ENCODE data around the gene NAPB. TPM values are rescaled to one million over a fixed set of nuclear protein-coding genes. Genes with fewer than 3 reads are reported as not detected.

Gene NAPB
- total and polyA plus RNA-seq, 7 experiments from 2014 or later, result 5.5 to 20.4 (median 12.5) TPM

DNA sequence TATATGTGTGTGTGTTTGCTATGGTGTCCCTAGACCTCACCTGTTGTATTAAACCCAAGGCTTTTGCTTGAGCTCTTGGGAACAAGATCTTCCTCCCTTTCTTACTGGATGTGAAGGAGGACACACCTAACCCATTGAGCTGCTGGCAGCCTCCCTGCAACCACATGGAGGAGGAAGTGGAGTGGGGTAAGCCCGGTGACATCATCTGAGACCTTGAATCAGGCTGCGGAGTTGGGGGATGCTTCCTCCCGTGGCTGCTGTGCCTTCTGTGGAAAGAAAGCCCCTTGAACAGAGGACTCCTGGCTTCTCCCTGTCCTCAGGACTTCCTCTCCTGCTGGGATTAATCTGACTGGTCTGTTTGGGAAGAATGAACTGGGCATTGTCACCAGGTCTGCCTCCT lies 28.1 kb upstream of the NAPB start:
- no peak for ATAC-seq
- Mint-ChIP-seq H3K27ac (no peak overlapping the region), H3K36me3 (no peaks in the 10 kb centered on the region), H3K27me3 (peaks cover 0 to 6% (median 5%) of the 10 kb centered on the region in 5 donors), H3K9me3 (peaks cover 0 to 1% (median 0%) of the 10 kb centered on the region in 11 donors), H3K4me3 (no peak overlapping the region), H3K4me1 (peaks cover 0 to 10% (median 0%) of the 10 kb centered on the region in 7 donors)
- Histone ChIP-seq H3K36me3 (ENCODE audit: control insufficient read depth in 2 of 3, insufficient read depth in 3 of 3, low read length in 3 of 3) (no peaks in the 10 kb centered on the region), H3K9me3 (ENCODE audit: control insufficient read depth in 2 of 3, low read length in 3 of 3) (no peaks in the 10 kb centered on the region), H3K27ac (ENCODE audit: low read depth, low read length) (no peak overlapping the region), H3K4me1 (ENCODE audit: control insufficient read depth in 2 of 2, insufficient read depth in 2 of 2, low read length in 2 of 2) (no peaks in the 10 kb centered on the region), H3K27me3 (ENCODE audit: control insufficient read depth in 2 of 2, insufficient read depth in 2 of 2, low read length in 2 of 2) (no peaks in the 10 kb centered on the region), H3K4me3 (ENCODE audit: low read length) (no peak overlapping the region)
- CTCF ChIA-PET, result no interaction called here
- intact Hi-C loops (cut with micrococcal nuclease), result loop anchor here in 1 of 2 donors (10.0 kb wide), 1 partner anchor 1115 kb away; no protein-coding TSS in a partner anchor
- POLR2A ChIA-PET, result no interaction called here
- DNase-seq, result no peak

DNA sequence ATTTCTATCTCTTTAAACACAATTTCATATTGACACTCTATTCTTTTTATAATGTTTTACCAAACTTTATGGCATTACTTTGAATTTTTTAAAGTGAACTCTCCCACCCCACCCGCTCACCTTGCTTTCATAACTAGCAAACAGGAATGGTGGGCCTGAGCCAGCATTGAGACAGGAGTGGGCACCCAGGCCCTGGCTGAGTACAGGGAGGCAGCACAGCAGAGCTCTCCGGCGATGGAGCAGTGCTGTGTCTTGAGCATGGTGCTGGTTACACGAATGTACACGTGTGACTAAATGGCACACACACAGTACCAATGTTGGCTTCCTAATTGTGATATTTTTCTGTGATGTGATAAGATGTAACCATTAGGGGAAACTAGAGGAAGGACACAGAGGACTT lies 26.9 kb upstream of the NAPB start:
- Histone ChIP-seq H3K9me3 (ENCODE audit: control insufficient read depth in 2 of 3, low read length in 3 of 3) (no peaks in the 10 kb centered on the region), H3K27ac (ENCODE audit: low read depth, low read length) (no peak overlapping the region), H3K4me1 (ENCODE audit: control insufficient read depth in 2 of 2, insufficient read depth in 2 of 2, low read length in 2 of 2) (no peaks in the 10 kb centered on the region), H3K27me3 (ENCODE audit: control insufficient read depth in 2 of 2, insufficient read depth in 2 of 2, low read length in 2 of 2) (no peaks in the 10 kb centered on the region), H3K36me3 (ENCODE audit: control insufficient read depth in 2 of 3, insufficient read depth in 3 of 3, low read length in 3 of 3) (no peaks in the 10 kb centered on the region), H3K4me3 (ENCODE audit: low read length) (no peak overlapping the region)
- CTCF ChIA-PET, result no interaction called here
- POLR2A ChIA-PET, result no interaction called here
- Mint-ChIP-seq H3K36me3 (no peaks in the 10 kb centered on the region), H3K9me3 (peaks cover 0 to 1% (median 0%) of the 10 kb centered on the region in 11 donors), H3K4me3 (no peak overlapping the region), H3K27me3 (peaks cover 0 to 6% (median 5%) of the 10 kb centered on the region in 5 donors), H3K27ac (no peak overlapping the region), H3K4me1 (peaks cover 0 to 10% (median 0%) of the 10 kb centered on the region in 7 donors)
- DNase-seq (no peak), ATAC-seq (no peak)
- intact Hi-C loops (cut with micrococcal nuclease), result loop anchor here in 1 of 2 donors (10.0 kb wide), 1 partner anchor 1113 kb away; no protein-coding TSS in a partner anchor

DNA sequence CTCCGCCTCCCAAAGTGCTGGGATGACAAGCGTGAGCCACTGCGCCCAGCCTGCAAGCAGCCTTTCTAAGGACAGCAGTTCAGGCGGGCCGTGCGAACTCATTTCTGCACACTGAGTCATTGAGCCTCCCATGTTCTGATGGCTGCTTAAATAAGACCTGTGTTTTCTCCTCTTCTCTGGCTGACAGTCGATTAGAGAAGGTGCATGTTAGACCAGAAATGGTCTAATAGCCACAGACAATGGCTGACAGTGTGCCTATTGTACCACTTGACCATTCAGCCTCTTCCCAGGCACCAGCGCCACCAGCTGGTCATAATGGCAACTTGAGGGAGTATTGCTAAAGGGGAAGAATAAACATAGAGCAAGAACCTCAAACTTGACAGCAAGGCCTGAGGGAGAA lies 25.2 kb upstream of the NAPB start:
- Histone ChIP-seq H3K27me3 (ENCODE audit: control insufficient read depth in 2 of 2, insufficient read depth in 2 of 2, low read length in 2 of 2) (no peaks in the 10 kb centered on the region), H3K27ac (ENCODE audit: low read depth, low read length) (no peak overlapping the region), H3K4me1 (ENCODE audit: control insufficient read depth in 2 of 2, insufficient read depth in 2 of 2, low read length in 2 of 2) (no peaks in the 10 kb centered on the region), H3K36me3 (ENCODE audit: control insufficient read depth in 2 of 3, insufficient read depth in 3 of 3, low read length in 3 of 3) (no peaks in the 10 kb centered on the region), H3K4me3 (ENCODE audit: low read length) (no peak overlapping the region), H3K9me3 (ENCODE audit: control insufficient read depth in 2 of 3, low read length in 3 of 3) (no peaks in the 10 kb centered on the region)
- Mint-ChIP-seq H3K4me1 (peaks cover 0 to 14% (median 0%) of the 10 kb centered on the region in 7 donors), H3K36me3 (no peaks in the 10 kb centered on the region), H3K4me3 (no peak overlapping the region), H3K27ac (no peak overlapping the region), H3K9me3 (peaks cover 0 to 1% (median 0%) of the 10 kb centered on the region in 11 donors), H3K27me3 (peaks cover 0 to 8% (median 5%) of the 10 kb centered on the region in 5 donors)
- DNase-seq (no peak), ATAC-seq (no peak)
- POLR2A ChIA-PET, result no interaction called here
- intact Hi-C loops (cut with micrococcal nuclease), result loop anchor here (1.0 to 10.0 kb wide), 2 partner anchors 97 to 1112 kb away; no protein-coding TSS in a partner anchor
- CTCF ChIA-PET, result interaction anchor here (1.3 kb wide), 1 partner anchor 10 kb away, joined by 3 read pairs; no protein-coding TSS in a partner anchor

DNA sequence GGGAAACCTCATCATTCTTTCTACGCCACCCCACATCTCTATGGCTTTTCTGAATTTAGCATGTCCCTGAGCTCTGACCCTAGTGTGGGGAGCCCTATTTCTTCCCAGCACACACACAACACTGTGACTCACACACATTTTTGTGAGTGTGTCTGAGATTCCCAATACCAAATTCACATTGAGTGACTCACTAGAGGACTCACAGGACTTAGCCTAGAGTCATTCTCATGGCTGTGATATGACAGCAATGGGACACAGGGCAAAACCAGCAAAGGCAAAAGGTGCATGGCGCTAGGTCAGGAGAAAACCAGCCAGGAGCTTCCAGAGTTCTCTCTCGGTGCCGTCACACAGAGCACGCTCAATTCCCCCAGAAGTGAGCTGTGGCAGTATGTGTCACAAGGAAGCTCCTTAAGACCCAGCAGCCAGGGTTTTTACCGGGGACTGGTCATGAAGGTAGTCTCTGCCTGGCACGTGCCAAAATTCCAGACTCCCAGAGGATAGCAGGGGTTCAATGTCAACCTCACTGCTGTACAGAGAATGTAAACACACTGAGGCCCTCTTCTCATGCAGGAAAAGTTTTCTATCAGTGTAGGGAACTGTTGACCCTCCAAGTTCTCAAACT lies 24.4 kb upstream of the NAPB start:
- intact Hi-C loops (cut with micrococcal nuclease), result loop anchor here (1.0 to 10.0 kb wide), 2 partner anchors 96 to 1111 kb away; no protein-coding TSS in a partner anchor
- H3K27me3 ChIP-seq (ENCODE audit: control insufficient read depth in 2 of 2, insufficient read depth in 2 of 2, low read length in 2 of 2), result no peaks in the 10 kb centered on the region
- POLR2A ChIA-PET, result no interaction called here
- H3K9me3 ChIP-seq (ENCODE audit: control insufficient read depth in 2 of 3, low read length in 3 of 3), result no peaks in the 10 kb centered on the region
- H3K4me3 ChIP-seq (ENCODE audit: low read length), result no peak overlapping the region
- Mint-ChIP-seq H3K9me3 (peaks cover 0 to under 1% (median 0%) of the 10 kb centered on the region in 11 donors), H3K27ac (no peak overlapping the region), H3K27me3 (peaks cover 0 to 2% (median under 1%) of the 10 kb centered on the region in 5 donors), H3K4me1 (peaks cover 0 to 14% (median 0%) of the 10 kb centered on the region in 7 donors), H3K4me3 (no peak overlapping the region), H3K36me3 (no peaks in the 10 kb centered on the region)
- H3K36me3 ChIP-seq (ENCODE audit: control insufficient read depth in 2 of 3, insufficient read depth in 3 of 3, low read length in 3 of 3), result no peaks in the 10 kb centered on the region
- DNase-seq (no peak), ATAC-seq (no peak)
- no peak overlapping the region for H3K27ac ChIP-seq (ENCODE audit: low read depth, low read length)
- no peaks in the 10 kb centered on the region for H3K4me1 ChIP-seq (ENCODE audit: control insufficient read depth in 2 of 2, insufficient read depth in 2 of 2, low read length in 2 of 2)
- CTCF ChIA-PET, result interaction anchor here (0.6 to 0.9 kb wide), 3 partner anchors 26 to 94 kb away, joined by 3 to 5 read pairs (median 3); no protein-coding TSS in a partner anchor

DNA sequence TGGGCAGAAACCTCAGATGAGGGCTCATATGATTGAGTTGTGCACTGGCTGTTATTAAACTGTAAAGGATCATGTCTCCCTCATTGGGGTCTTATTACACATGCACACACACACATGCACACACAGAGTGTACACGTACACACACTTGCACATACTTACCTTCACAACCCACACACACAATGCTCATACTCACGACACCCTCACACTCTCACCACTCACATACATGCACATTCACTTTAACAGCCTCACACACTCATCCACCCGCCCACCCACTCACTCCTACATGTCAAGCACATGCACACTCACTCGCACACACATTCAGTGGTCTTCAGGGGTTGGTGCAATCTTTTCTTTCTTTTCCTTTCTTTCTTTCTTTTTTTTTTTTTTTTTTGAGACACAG lies 23.6 kb upstream of the NAPB start:
- ATAC-seq (no peak), DNase-seq (no peak)
- Histone ChIP-seq H3K4me1 (ENCODE audit: control insufficient read depth in 2 of 2, insufficient read depth in 2 of 2, low read length in 2 of 2) (no peaks in the 10 kb centered on the region), H3K36me3 (ENCODE audit: control insufficient read depth in 2 of 3, insufficient read depth in 3 of 3, low read length in 3 of 3) (no peaks in the 10 kb centered on the region), H3K4me3 (ENCODE audit: low read length) (no peak overlapping the region), H3K27ac (ENCODE audit: low read depth, low read length) (no peak overlapping the region), H3K27me3 (ENCODE audit: control insufficient read depth in 2 of 2, insufficient read depth in 2 of 2, low read length in 2 of 2) (no peaks in the 10 kb centered on the region), H3K9me3 (ENCODE audit: control insufficient read depth in 2 of 3, low read length in 3 of 3) (no peaks in the 10 kb centered on the region)
- Mint-ChIP-seq H3K9me3 (no peaks in the 10 kb centered on the region), H3K27me3 (peaks cover 0 to 2% (median 0%) of the 10 kb centered on the region in 5 donors), H3K36me3 (no peaks in the 10 kb centered on the region), H3K4me3 (no peak overlapping the region), H3K27ac (no peak overlapping the region), H3K4me1 (peaks cover 0 to 13% (median 0%) of the 10 kb centered on the region in 7 donors)
- POLR2A ChIA-PET, result no interaction called here
- intact Hi-C loops (cut with micrococcal nuclease), result loop anchor here in 1 of 2 donors (5.0 to 10.0 kb wide), 2 partner anchors 657 to 1110 kb away; no protein-coding TSS in a partner anchor
- CTCF ChIA-PET, result interaction anchor here (0.9 kb wide), 1 partner anchor 26 kb away, joined by 3 read pairs; no protein-coding TSS in a partner anchor

DNA sequence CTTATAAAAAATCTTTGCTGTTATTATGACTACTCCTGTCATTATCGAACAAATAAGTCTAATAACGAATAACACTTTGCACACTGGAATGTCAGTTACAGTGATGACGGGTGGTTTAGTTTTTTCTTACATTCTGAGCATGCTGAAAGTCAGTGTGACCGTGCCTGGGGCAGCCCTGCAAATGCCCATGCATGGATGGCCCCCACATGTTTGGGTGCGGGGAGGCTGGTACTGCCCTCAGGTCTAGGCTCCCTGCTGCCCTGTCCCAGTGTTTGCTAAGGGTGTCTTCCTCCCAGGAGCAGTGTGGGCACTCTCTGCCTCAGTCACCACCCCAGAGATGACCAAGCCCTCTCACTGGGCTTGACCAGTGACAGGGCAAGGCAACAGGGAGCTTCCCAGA lies 21.1 kb upstream of the NAPB start:
- ATAC-seq, result no peak
- POLR2A ChIA-PET, result no interaction called here

More for the DNA sequence above, 21.1 kb upstream of the NAPB start:
- Mint-ChIP-seq H3K4me3 (no peak overlapping the region), H3K9me3 (no peaks in the 10 kb centered on the region), H3K27ac (no peak overlapping the region), H3K4me1 (peaks cover 0 to 4% (median 0%) of the 10 kb centered on the region in 7 donors), H3K36me3 (no peaks in the 10 kb centered on the region), H3K27me3 (peaks cover 0 to 2% (median 0%) of the 10 kb centered on the region in 5 donors)
- no peak overlapping the region for H3K4me3 ChIP-seq (ENCODE audit: low read length)
- no peaks in the 10 kb centered on the region for H3K36me3 ChIP-seq (ENCODE audit: control insufficient read depth in 2 of 3, insufficient read depth in 3 of 3, low read length in 3 of 3)
- H3K4me1 ChIP-seq (ENCODE audit: control insufficient read depth in 2 of 2, insufficient read depth in 2 of 2, low read length in 2 of 2), result no peaks in the 10 kb centered on the region
- CTCF ChIA-PET, result no interaction called here
- no peak for DNase-seq
- H3K9me3 ChIP-seq (ENCODE audit: control insufficient read depth in 2 of 3, low read length in 3 of 3), result no peaks in the 10 kb centered on the region
- no peaks in the 10 kb centered on the region for H3K27me3 ChIP-seq (ENCODE audit: control insufficient read depth in 2 of 2, insufficient read depth in 2 of 2, low read length in 2 of 2)
- H3K27ac ChIP-seq (ENCODE audit: low read depth, low read length), result no peak overlapping the region
- intact Hi-C loops (cut with micrococcal nuclease), result loop anchor here (1.0 to 10.0 kb wide), 3 partner anchors 164 to 1108 kb away; no protein-coding TSS in a partner anchor
